OCI-LY3 (cell line): ENCODE measurements around the gene TSPOAP1.
A peak's percentile ranks its signal among the peaks of the same experiment; 100 is the strongest.

Experiments
- H2AFZ ChIP-seq: fragments of 200-600, 300-600 bp; shearing (Covaris generic); 2 replicates; pipeline ENCODE4 v1.6.0; 2014; ENCODE audit warnings: antibody characterized with exemption, low read depth, low read length
- H3K27ac ChIP-seq: fragments of 200-600, 300-600 bp; sonication (generic); 2 replicates; pipeline ENCODE4 v1.5.1; 2014; ENCODE audit warnings: mild to moderate bottlenecking, low read length, moderate library complexity, mixed read lengths
- H3K27me3 ChIP-seq: fragments of 200-600, 300-600 bp; sonication (generic); 2 replicates; pipeline ENCODE4 v1.6.1; 2014; ENCODE audit warnings: low read depth, low read length, mixed read lengths
- H3K36me3 ChIP-seq: fragments of 200-600, 300-600 bp; sonication (generic); replicated peaks from 2 replicates; pipeline ENCODE3; 2014; ENCODE audit warnings: low read depth, low read length, mixed read lengths
- H3K4me1 ChIP-seq: fragments of 300-600, 200-600 bp; sonication (generic); 2 replicates; pipeline ENCODE4 v1.6.1; 2014; ENCODE audit warnings: low read length, mixed read lengths
- H3K4me2 ChIP-seq: fragments of 200-600, 300-600 bp; sonication (generic); 2 replicates; pipeline ENCODE4 v1.6.1; 2014; ENCODE audit warnings: low read length, mixed read lengths
- H3K4me3 ChIP-seq: fragments of 300-600, 200-600 bp; sonication (generic); 2 replicates; pipeline ENCODE4 v1.5.1; 2014; ENCODE audit warnings: antibody characterized with exemption, mild to moderate bottlenecking, low read length, moderate library complexity
- H3K79me2 ChIP-seq: fragments of 300-600, 200-600 bp; shearing (Covaris generic); 2 replicates; pipeline ENCODE4 v1.6.1; 2014; ENCODE audit warnings: mild to moderate bottlenecking, low read length, mixed read lengths
- H3K9ac ChIP-seq: fragments of 300-600, 200-600 bp; shearing (Covaris generic); 2 replicates; pipeline ENCODE4 v1.6.0; 2014; ENCODE audit warnings: mild to moderate bottlenecking, low read length, moderate library complexity
- H3K9me3 ChIP-seq: fragments of 200-600, 300-600 bp; shearing (Covaris generic); 2 replicates; pipeline ENCODE4 v1.6.1; 2014; ENCODE audit warnings: low read length, mixed read lengths; ENCODE audit not compliant: insufficient read depth
- H4K20me1 ChIP-seq: fragments of 200-600, 300-600 bp; sonication (generic); 2 replicates; pipeline ENCODE4 v1.6.1; 2016; ENCODE audit warnings: low read length, mixed read lengths; ENCODE audit not compliant: insufficient read depth
- CTCF ChIP-seq: fragments of 200-600, 300-600 bp; sonication (generic); IDR thresholded peaks from 2 replicates; pipeline ENCODE4 v1.5.1; 2014; ENCODE audit warnings: antibody characterized with exemption, low read length, low read depth
- EZH2phosphoT487 ChIP-seq: fragments of 200-600 bp; shearing (Covaris generic); IDR thresholded peaks from 2 replicates; pipeline ENCODE4 v1.6.1; 2018; ENCODE audit warnings: antibody characterized with exemption, mixed run types, low read depth

The TSPOAP1 gene

GRCh38 chr17:58332778-58333735 is 4.5 kb upstream of the TSPOAP1 start:
- Histone ChIP-seq H3K4me2 (peak overlapping the region; percentile 87), H3K4me1 (peaks cover 71% of the 10 kb centered on the region), H3K9ac (peak overlapping the region; percentile 100), H3K27me3 (no peaks in the 10 kb centered on the region), H3K9me3 (peaks cover 5% of the 10 kb centered on the region; the same call in 1 of the 2 replicates), H3K4me3 (peak overlapping the region; percentile 96), H4K20me1 (peaks cover 38% of the 10 kb centered on the region), H3K27ac (peak overlapping the region; percentile 99), H2AFZ (no peak overlapping the region), H3K79me2 (peaks cover 80% of the 10 kb centered on the region), H3K36me3 (peaks cover 28% of the 10 kb centered on the region)
- TF ChIP-seq EZH2phosphoT487 (no peak), CTCF (no peak)

GRCh38 chr17:58331815-58332777 is 3.5 kb upstream of the TSPOAP1 start:
- Histone ChIP-seq H3K36me3 (peaks cover 28% of the 10 kb centered on the region), H3K27ac (peak overlapping the region; percentile 99), H3K27me3 (no peaks in the 10 kb centered on the region), H3K4me1 (peaks cover 69% of the 10 kb centered on the region), H3K79me2 (peaks cover 77% of the 10 kb centered on the region), H3K9me3 (peaks cover 5% of the 10 kb centered on the region; the same call in 1 of the 2 replicates), H3K4me3 (peak overlapping the region; percentile 96), H4K20me1 (peaks cover 47% of the 10 kb centered on the region), H3K4me2 (peak overlapping the region; percentile 92), H2AFZ (no peak overlapping the region), H3K9ac (peak overlapping the region; percentile 100)
- TF ChIP-seq EZH2phosphoT487 (no peak), CTCF (no peak)

GRCh38 chr17:58330997-58331814 is 2.6 kb upstream of the TSPOAP1 start:
- Histone ChIP-seq H3K36me3 (peaks cover 28% of the 10 kb centered on the region), H4K20me1 (peaks cover 47% of the 10 kb centered on the region), H3K79me2 (peaks cover 68% of the 10 kb centered on the region), H3K27ac (peak overlapping the region; percentile 99), H3K4me1 (peaks cover 60% of the 10 kb centered on the region), H3K9ac (peak overlapping the region; percentile 100), H3K4me2 (peak overlapping the region; percentile 92), H3K27me3 (no peaks in the 10 kb centered on the region), H2AFZ (no peak overlapping the region), H3K9me3 (peaks cover 5% of the 10 kb centered on the region; the same call in 1 of the 2 replicates), H3K4me3 (peak overlapping the region; percentile 96)
- TF ChIP-seq EZH2phosphoT487: no peak
- TF ChIP-seq CTCF: no peak
